ENCODE measurements around the gene ACAD10.
A peak's percentile ranks its signal among the peaks of the same experiment; 100 is the strongest.

Gene ACAD10

DNA sequence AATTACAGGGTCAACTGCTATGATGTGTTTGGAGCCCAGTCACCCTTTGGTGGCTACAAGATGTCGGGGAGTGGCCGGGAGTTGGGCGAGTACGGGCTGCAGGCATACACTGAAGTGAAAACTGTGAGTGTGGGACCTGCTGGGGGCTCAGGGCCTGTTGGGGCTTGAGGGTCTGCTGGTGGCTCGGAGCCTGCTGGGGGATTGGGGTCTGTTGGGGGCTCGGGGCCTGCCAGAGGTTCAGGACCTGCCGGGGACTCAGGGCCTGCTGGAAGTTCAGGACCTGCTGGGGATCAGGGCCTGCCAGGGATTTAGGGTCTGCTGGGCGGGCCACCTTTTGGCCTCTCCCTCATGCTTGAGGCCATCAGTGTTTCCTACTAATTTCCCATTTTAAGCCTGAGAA lies 118.0 kb downstream of the ACAD10 start:
- H3K4me3 Mint-ChIP-seq: no peak overlapping the region
- H3K27ac Mint-ChIP-seq: no peak overlapping the region
- H3K4me1 Mint-ChIP-seq (ENCODE audit: low read depth in 2 of 2): no peaks in the 10 kb centered on the region
- ATAC-seq (replicated peaks) (no peak), DNase-seq (no peak)
- peaks cover 3% of the 10 kb centered on the region for H3K36me3 Mint-ChIP-seq (ENCODE audit: insufficient read depth)
- no peaks in the 10 kb centered on the region for H3K27me3 Mint-ChIP-seq
- no peaks in the 10 kb centered on the region for H3K9me3 Mint-ChIP-seq

GRCh38 chr12:111806304-111806703 lies 120.5 kb downstream of the ACAD10 start:
- no peaks in the 10 kb centered on the region for H3K27me3 Mint-ChIP-seq
- peak overlapping the region in 1 of 2 donors; percentile 23 for H3K27ac Mint-ChIP-seq
- DNase-seq (no peak), ATAC-seq (replicated peaks) (no peak)
- no peak overlapping the region for H3K4me3 Mint-ChIP-seq
- no peaks in the 10 kb centered on the region for H3K9me3 Mint-ChIP-seq
- peaks cover 3% of the 10 kb centered on the region for H3K36me3 Mint-ChIP-seq (ENCODE audit: insufficient read depth)
- no peaks in the 10 kb centered on the region for H3K4me1 Mint-ChIP-seq (ENCODE audit: low read depth in 2 of 2)

Data from effector memory CD8-positive, alpha-beta T cell (primary cell).